ENCODE measurements around the gene UBE3B. TPM values are rescaled to one million over a fixed set of nuclear protein-coding genes. Genes with fewer than 3 reads are reported as not detected.

The UBE3B gene
- total and polyA plus RNA-seq, 2 donors (not counting 1 experiment from before 2014, with no cell fraction given): 27.2 to 52.1 TPM

DNA sequence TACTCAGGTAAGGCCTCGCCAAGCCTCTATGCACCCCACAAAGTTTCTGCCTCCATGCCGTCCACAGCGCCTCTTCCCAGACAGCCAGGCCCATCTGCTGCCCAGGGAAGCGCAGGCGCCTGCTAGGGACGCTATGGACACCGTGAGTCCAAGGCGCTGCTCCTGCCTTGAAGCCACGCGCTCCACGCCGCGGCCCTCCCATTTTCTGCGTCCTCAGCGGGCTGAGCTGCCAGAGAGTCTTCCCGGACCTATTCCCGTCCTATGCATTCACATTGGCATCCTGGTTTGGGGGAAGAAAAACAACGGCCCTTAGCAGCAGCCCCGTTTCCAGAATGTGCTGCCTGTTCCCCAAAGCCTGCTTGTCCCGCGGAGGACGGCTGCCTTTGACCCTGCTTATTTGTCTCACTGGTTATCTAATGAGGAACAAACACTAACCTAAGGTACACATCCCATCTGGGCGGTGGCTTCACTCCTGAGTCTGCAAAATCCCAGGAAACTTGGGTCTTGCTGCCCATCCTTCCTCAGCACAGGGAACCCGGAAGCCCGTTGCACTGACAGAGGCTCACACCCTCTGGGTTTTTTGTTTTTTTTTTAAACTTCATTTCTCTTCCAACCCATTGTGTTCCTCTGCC lies 57.9 kb downstream of the UBE3B start:
- Histone ChIP-seq H3K79me2 (ENCODE audit: control insufficient read depth, insufficient read depth, low read length) (no peaks in the 10 kb centered on the region), H3K4me1 (ENCODE audit: control insufficient read depth in 2 of 2, insufficient read depth in 2 of 2, low read length in 2 of 2) (no peaks in the 10 kb centered on the region), H4K20me1 (ENCODE audit: control insufficient read depth, insufficient read depth, low read length, poor library complexity, severe bottlenecking) (no peaks in the 10 kb centered on the region), H3K4me2 (replicated peaks; ENCODE audit: low read depth, low read length, poor library complexity, severe bottlenecking) (no peak overlapping the region), H3K4me3 (ENCODE audit: control extremely low read depth in 1 of 5, extremely low read depth in 1 of 5, insufficient read depth in 1 of 5, low read depth in 2 of 5, low read length in 4 of 5) (no peak overlapping the region), H3K27ac (ENCODE audit: low read length in 2 of 2) (no peak overlapping the region), H3K9ac (ENCODE audit: low read length) (no peak overlapping the region), H3K9me3 (ENCODE audit: control extremely low read depth in 1 of 3, control insufficient read depth in 2 of 3, insufficient read depth in 1 of 3, low read length in 2 of 3) (no peaks in the 10 kb centered on the region), H3K27me3 (replicated peaks in 1 of 4; ENCODE audit: control extremely low read depth in 1 of 4, control insufficient read depth in 3 of 4, insufficient read depth in 4 of 4, low read length in 3 of 4) (no peaks in the 10 kb centered on the region), H3K36me3 (replicated peaks in 1 of 2; ENCODE audit: control extremely low read depth in 1 of 2, control insufficient read depth in 1 of 2, extremely low read depth in 1 of 2, insufficient read depth in 2 of 2, low read length in 1 of 2) (peaks cover 0 to 16% of the 10 kb centered on the region in 2 experiments), H2AFZ (ENCODE audit: insufficient read depth, low read depth, low read length, poor library complexity, severe bottlenecking) (no peak overlapping the region)
- intact Hi-C loops (cut with micrococcal nuclease): no loop called here
- POLR2A ChIA-PET: no interaction called here
- TF ChIP-seq, protein P1, sequence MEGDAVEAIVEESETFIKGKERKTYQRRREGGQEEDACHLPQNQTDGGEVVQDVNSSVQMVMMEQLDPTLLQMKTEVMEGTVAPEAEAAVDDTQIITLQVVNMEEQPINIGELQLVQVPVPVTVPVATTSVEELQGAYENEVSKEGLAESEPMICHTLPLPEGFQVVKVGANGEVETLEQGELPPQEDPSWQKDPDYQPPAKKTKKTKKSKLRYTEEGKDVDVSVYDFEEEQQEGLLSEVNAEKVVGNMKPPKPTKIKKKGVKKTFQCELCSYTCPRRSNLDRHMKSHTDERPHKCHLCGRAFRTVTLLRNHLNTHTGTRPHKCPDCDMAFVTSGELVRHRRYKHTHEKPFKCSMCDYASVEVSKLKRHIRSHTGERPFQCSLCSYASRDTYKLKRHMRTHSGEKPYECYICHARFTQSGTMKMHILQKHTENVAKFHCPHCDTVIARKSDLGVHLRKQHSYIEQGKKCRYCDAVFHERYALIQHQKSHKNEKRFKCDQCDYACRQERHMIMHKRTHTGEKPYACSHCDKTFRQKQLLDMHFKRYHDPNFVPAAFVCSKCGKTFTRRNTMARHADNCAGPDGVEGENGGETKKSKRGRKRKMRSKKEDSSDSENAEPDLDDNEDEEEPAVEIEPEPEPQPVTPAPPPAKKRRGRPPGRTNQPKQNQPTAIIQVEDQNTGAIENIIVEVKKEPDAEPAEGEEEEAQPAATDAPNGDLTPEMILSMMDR (IDR thresholded peaks at IDR 0.05): no peak
- TF ChIP-seq EZH2 (IDR thresholded peaks at IDR 0.05; ENCODE audit: borderline replicate concordance, insufficient read depth, low read depth, low read length, poor library complexity, severe bottlenecking): no peak
- Mint-ChIP-seq H3K4me1 (no peaks in the 10 kb centered on the region), H3K27me3 (no peaks in the 10 kb centered on the region), H3K4me3 (no peak overlapping the region), H3K27ac (no peak overlapping the region), H3K9me3 (ENCODE audit: insufficient read depth) (no peaks in the 10 kb centered on the region)
- 97% methylated on average over 25 of the region's 25 CpGs for WGBS (ENCODE audit: insufficient coverage)
- CTCF ChIA-PET: interaction anchor here (1.1 to 1.3 kb wide), 2 partner anchors 17 to 62 kb away, joined by 3 read pairs; no protein-coding TSS in a partner anchor
- DNase-seq (no peak), ATAC-seq (ENCODE audit: low read depth) (no peak)

DNA sequence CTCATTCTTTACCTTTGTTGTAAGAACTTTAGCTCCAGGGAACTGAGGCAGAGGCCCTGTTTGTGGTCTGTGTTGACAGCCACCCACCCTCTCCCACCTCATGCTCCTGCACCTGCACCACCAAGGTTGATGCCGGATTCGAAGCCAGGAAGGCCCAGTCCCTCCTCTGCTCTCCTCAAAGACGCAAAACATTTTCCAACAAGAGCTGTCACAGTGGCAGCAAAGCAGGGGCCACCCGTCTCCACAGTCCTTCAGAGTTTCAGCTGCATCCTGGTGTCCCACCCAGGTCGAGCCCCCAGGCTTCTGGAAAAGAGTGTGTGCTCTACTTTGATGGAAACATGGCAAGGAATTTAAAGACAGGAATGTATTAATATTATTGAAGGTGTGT lies 58.4 kb downstream of the UBE3B start:
- ATAC-seq (ENCODE audit: low read depth): no peak
- no peak overlapping the region for H3K27ac Mint-ChIP-seq
- no peak for TF ChIP-seq EZH2 (IDR thresholded peaks at IDR 0.05; ENCODE audit: borderline replicate concordance, insufficient read depth, low read depth, low read length, poor library complexity, severe bottlenecking)
- TF ChIP-seq, protein P1 (IDR thresholded peaks at IDR 0.05): no peak

More for the DNA sequence above, 58.4 kb downstream of the UBE3B start:
- Histone ChIP-seq H3K36me3 (replicated peaks in 1 of 2; ENCODE audit: control extremely low read depth in 1 of 2, control insufficient read depth in 1 of 2, extremely low read depth in 1 of 2, insufficient read depth in 2 of 2, low read length in 1 of 2) (peaks cover 0 to 14% of the 10 kb centered on the region in 2 experiments), H4K20me1 (ENCODE audit: control insufficient read depth, insufficient read depth, low read length, poor library complexity, severe bottlenecking) (no peaks in the 10 kb centered on the region), H3K4me2 (replicated peaks; ENCODE audit: low read depth, low read length, poor library complexity, severe bottlenecking) (no peak overlapping the region), H3K4me3 (ENCODE audit: control extremely low read depth in 1 of 5, extremely low read depth in 1 of 5, insufficient read depth in 1 of 5, low read depth in 2 of 5, low read length in 4 of 5) (no peak overlapping the region), H3K9ac (ENCODE audit: low read length) (no peak overlapping the region), H3K27me3 (replicated peaks in 1 of 4; ENCODE audit: control extremely low read depth in 1 of 4, control insufficient read depth in 3 of 4, insufficient read depth in 4 of 4, low read length in 3 of 4) (no peaks in the 10 kb centered on the region), H3K27ac (ENCODE audit: low read length in 2 of 2) (no peak overlapping the region), H3K79me2 (ENCODE audit: control insufficient read depth, insufficient read depth, low read length) (no peaks in the 10 kb centered on the region), H2AFZ (ENCODE audit: insufficient read depth, low read depth, low read length, poor library complexity, severe bottlenecking) (no peak overlapping the region), H3K4me1 (ENCODE audit: control insufficient read depth in 2 of 2, insufficient read depth in 2 of 2, low read length in 2 of 2) (no peaks in the 10 kb centered on the region), H3K9me3 (ENCODE audit: control extremely low read depth in 1 of 3, control insufficient read depth in 2 of 3, insufficient read depth in 1 of 3, low read length in 2 of 3) (no peaks in the 10 kb centered on the region)
- ChIA-PET CTCF (interaction anchor here (1.3 kb wide), 1 partner anchor 62 kb away, joined by 3 read pairs; no protein-coding TSS in a partner anchor), POLR2A (no interaction called here)
- WGBS (ENCODE audit: insufficient coverage): 93% methylated on average over 5 of the region's 5 CpGs
- H3K4me1 Mint-ChIP-seq: no peaks in the 10 kb centered on the region
- H3K27me3 Mint-ChIP-seq: no peaks in the 10 kb centered on the region
- no peak for DNase-seq
- H3K9me3 Mint-ChIP-seq (ENCODE audit: insufficient read depth): no peaks in the 10 kb centered on the region
- intact Hi-C loops (cut with micrococcal nuclease): no loop called here
- H3K4me3 Mint-ChIP-seq: no peak overlapping the region

Data from B cell (primary cell).